CD14-positive monocyte (primary cell): ENCODE results near the gene RC3H2. TPM values are rescaled to one million over a fixed set of nuclear protein-coding genes. Genes with fewer than 3 reads are reported as not detected.

ENCODE experiments used
- DNase-seq, 3 donors: peaks; one replicate each; pipeline ENCODE4 v3.0.0-alpha.2; 2011 to 2022
- H2AFZ ChIP-seq: 2 replicates; pipeline ENCODE4 v1.6.0; 2012; ENCODE audit warnings: mild to moderate bottlenecking, low read depth, low read length, inconsistent platforms; ENCODE audit not compliant: insufficient read depth, poor library complexity, severe bottlenecking
- H3K27ac ChIP-seq, 2 donors: 1 replicate in 1 of 2; 2 replicates in 1 of 2; pipeline ENCODE4 v1.5.1; 2012 to 2013; ENCODE audit warnings: low read length in 2 of 2, control low read depth in 1 of 2, inconsistent platforms in 1 of 2, low read depth in 1 of 2, mild to moderate bottlenecking in 1 of 2
- H3K27me3 ChIP-seq, 2 donors: one replicate each; pipeline versions ENCODE4 v1.6.0 to v1.6.1; 2011 to 2013; ENCODE audit warnings: low read length in 2 of 2; ENCODE audit not compliant: control insufficient read depth in 2 of 2, insufficient read depth in 2 of 2
- H3K36me3 ChIP-seq, 2 donors: replicated peaks in 1 of 2; 1 replicate in 1 of 2; 2 replicates in 1 of 2; pipeline versions ENCODE4 v1.5.1 to v1.6.1; 2012 to 2013; ENCODE audit warnings: low read length in 2 of 2, control low read depth in 1 of 2, inconsistent platforms in 1 of 2, mild to moderate bottlenecking in 1 of 2; ENCODE audit not compliant: insufficient read depth in 2 of 2, control insufficient read depth in 1 of 2
- H3K4me1 ChIP-seq, 2 donors: 1 replicate in 1 of 2; 2 replicates in 1 of 2; pipeline versions ENCODE4 v1.5.1 to v1.6.1; 2012 to 2013; ENCODE audit warnings: low read length in 2 of 2, control low read depth in 1 of 2, inconsistent platforms in 1 of 2, mild to moderate bottlenecking in 1 of 2, moderate library complexity in 1 of 2; ENCODE audit not compliant: insufficient read depth in 2 of 2, control insufficient read depth in 1 of 2
- H3K4me2 ChIP-seq: replicated peaks from 2 replicates; pipeline ENCODE3; 2012; ENCODE audit warnings: low read length, moderate library complexity, mild to moderate bottlenecking; ENCODE audit not compliant: poor library complexity, severe bottlenecking; ENCODE audit errors: extremely low read depth
- H3K4me3 ChIP-seq, 3 experiments: fragments of 200-600 bp in 1 of 3; sonication (generic) in 1 of 3; replicated peaks in 1 of 3; 1 replicate in 2 of 3; 2 replicates in 1 of 3; pipeline ENCODE4 v1.5.1; 2011 to 2013; ENCODE audit warnings: low read length in 3 of 3, mild to moderate bottlenecking in 3 of 3, control low read depth in 2 of 3, low read depth in 2 of 3, inconsistent platforms in 1 of 3, moderate library complexity in 1 of 3
- H3K79me2 ChIP-seq: 2 replicates; pipeline ENCODE4 v1.6.0; 2012; ENCODE audit warnings: mild to moderate bottlenecking, control low read depth, inconsistent platforms, low read length, moderate library complexity; ENCODE audit not compliant: insufficient read depth
- H3K9ac ChIP-seq: 2 replicates; pipeline ENCODE4 v1.6.0; 2017; ENCODE audit warnings: low read length, mild to moderate bottlenecking; ENCODE audit not compliant: insufficient read depth, poor library complexity, severe bottlenecking
- H3K9me3 ChIP-seq, 2 donors: replicated peaks in 1 of 2; 1 replicate in 1 of 2; 2 replicates in 1 of 2; pipeline versions ENCODE4 v1.5.1 to v1.6.1; 2012 to 2013; ENCODE audit warnings: low read length in 2 of 2, control low read depth in 1 of 2; ENCODE audit not compliant: control insufficient read depth in 1 of 2, insufficient read depth in 1 of 2
- H4K20me1 ChIP-seq: 2 replicates; pipeline ENCODE4 v1.6.0; 2012; ENCODE audit warnings: mild to moderate bottlenecking, low read length, control low read depth, moderate library complexity; ENCODE audit not compliant: insufficient read depth
- H3K27ac Mint-ChIP-seq, 7 donors: one replicate each; pipeline ENCODE4 v1.8.0; 2020; ENCODE audit warnings: mild to moderate bottlenecking in 7 of 7, mixed read lengths in 7 of 7, moderate library complexity in 6 of 7, inconsistent platforms in 2 of 7
- H3K27me3 Mint-ChIP-seq, 3 donors: one replicate each; pipeline ENCODE4 v1.8.0; 2021 to 2022; ENCODE audit warnings: low read depth in 3 of 3, mild to moderate bottlenecking in 3 of 3, mixed read lengths in 3 of 3, moderate library complexity in 3 of 3, inconsistent platforms in 1 of 3
- H3K36me3 Mint-ChIP-seq, 2 donors: one replicate each; pipeline ENCODE4 v1.8.0; 2020; ENCODE audit warnings: mixed read lengths in 2 of 2, inconsistent platforms in 1 of 2, mild to moderate bottlenecking in 1 of 2
- H3K4me1 Mint-ChIP-seq: one replicate; pipeline ENCODE4 v1.8.0; 2020; ENCODE audit warnings: mild to moderate bottlenecking, mixed read lengths
- H3K4me3 Mint-ChIP-seq, 2 donors: one replicate each; pipeline ENCODE4 v1.8.0; 2020; ENCODE audit warnings: mild to moderate bottlenecking in 2 of 2, mixed read lengths in 2 of 2, moderate library complexity in 1 of 2
- H3K9me3 Mint-ChIP-seq, 7 donors: one replicate each; pipeline ENCODE4 v1.8.0; 2020 to 2022; ENCODE audit warnings: mixed read lengths in 7 of 7, mild to moderate bottlenecking in 6 of 7, moderate library complexity in 6 of 7, inconsistent platforms in 2 of 7
- WGBS: methylation state at CpG from one replicate; pipeline ENCODE4 v1.1.5; 2013; ENCODE audit warnings: missing lambda C conversion rate; ENCODE audit not compliant: insufficient coverage; 5-methylcytosine and 5-hydroxymethylcytosine counted together
- intact Hi-C, 2 donors: fragments of 100-400 bp; cut with micrococcal nuclease; formaldehyde crosslinking; loops; one replicate each; pipeline versions ENCODE4 v1.15.0 to v1.15.1; 2023
- polyA plus RNA-seq, 3 donors: library from polyadenylated mRNA; depleted of rRNA in 1 of 3; unstranded in 2 of 3; stranded (reverse) in 1 of 3; fragments of 300-500 nt in 2 of 3; fragments of >200 nt in 1 of 3; fragmentation: Illumina TruSeq in 2 of 3; gene quantifications; 1 replicate in 2 of 3; 2 replicates in 1 of 3; pipeline ENCODE4 v1.2.3, GENCODE V29; 2012 to 2021
- TF ChIP-seq, protein P1 (sequence below): fragments of 200-600 bp; IDR thresholded peaks from one replicate; pipeline ENCODE4 v1.8.0; 2022; ENCODE audit warnings: antibody characterized with exemption, mild to moderate bottlenecking

Gene RC3H2
- polyA plus RNA-seq, 3 donors, result 11.3 to 24.6 (median 11.8) TPM

GRCh38 chr9:122922713-122923112 is 17.6 kb upstream of the RC3H2 start:
- no peak overlapping the region for H3K4me2 ChIP-seq
- H3K79me2 ChIP-seq, result peaks cover 40% of the 10 kb centered on the region
- H3K4me1 Mint-ChIP-seq, result peaks cover 9% of the 10 kb centered on the region
- H3K36me3 Mint-ChIP-seq, result peaks cover 35 to 41% of the 10 kb centered on the region in 2 donors
- no peaks in the 10 kb centered on the region for H3K9me3 Mint-ChIP-seq
- no peaks in the 10 kb centered on the region for H3K27me3 Mint-ChIP-seq
- no peak overlapping the region for H2AFZ ChIP-seq
- H3K9me3 ChIP-seq, result no peaks in the 10 kb centered on the region
- no peak overlapping the region for H3K4me3 Mint-ChIP-seq
- H3K9ac ChIP-seq, result no peak overlapping the region
- DNase-seq, result no peak
- no peaks in the 10 kb centered on the region for H3K27me3 ChIP-seq
- intact Hi-C loops, result no loop called here
- TF ChIP-seq, protein P1, sequence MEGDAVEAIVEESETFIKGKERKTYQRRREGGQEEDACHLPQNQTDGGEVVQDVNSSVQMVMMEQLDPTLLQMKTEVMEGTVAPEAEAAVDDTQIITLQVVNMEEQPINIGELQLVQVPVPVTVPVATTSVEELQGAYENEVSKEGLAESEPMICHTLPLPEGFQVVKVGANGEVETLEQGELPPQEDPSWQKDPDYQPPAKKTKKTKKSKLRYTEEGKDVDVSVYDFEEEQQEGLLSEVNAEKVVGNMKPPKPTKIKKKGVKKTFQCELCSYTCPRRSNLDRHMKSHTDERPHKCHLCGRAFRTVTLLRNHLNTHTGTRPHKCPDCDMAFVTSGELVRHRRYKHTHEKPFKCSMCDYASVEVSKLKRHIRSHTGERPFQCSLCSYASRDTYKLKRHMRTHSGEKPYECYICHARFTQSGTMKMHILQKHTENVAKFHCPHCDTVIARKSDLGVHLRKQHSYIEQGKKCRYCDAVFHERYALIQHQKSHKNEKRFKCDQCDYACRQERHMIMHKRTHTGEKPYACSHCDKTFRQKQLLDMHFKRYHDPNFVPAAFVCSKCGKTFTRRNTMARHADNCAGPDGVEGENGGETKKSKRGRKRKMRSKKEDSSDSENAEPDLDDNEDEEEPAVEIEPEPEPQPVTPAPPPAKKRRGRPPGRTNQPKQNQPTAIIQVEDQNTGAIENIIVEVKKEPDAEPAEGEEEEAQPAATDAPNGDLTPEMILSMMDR, result no peak
- H3K4me1 ChIP-seq, result peaks cover 0 to 4% of the 10 kb centered on the region in 2 donors
- peaks cover 11% of the 10 kb centered on the region for H4K20me1 ChIP-seq
- no peak overlapping the region for H3K27ac Mint-ChIP-seq
- 92% methylated on average over 1 of the region's 8 CpGs for WGBS
- H3K27ac ChIP-seq, result no peak overlapping the region
- H3K36me3 ChIP-seq, result peaks cover 17 to 43% of the 10 kb centered on the region in 2 donors
- H3K4me3 ChIP-seq, result no peak overlapping the region

DNA sequence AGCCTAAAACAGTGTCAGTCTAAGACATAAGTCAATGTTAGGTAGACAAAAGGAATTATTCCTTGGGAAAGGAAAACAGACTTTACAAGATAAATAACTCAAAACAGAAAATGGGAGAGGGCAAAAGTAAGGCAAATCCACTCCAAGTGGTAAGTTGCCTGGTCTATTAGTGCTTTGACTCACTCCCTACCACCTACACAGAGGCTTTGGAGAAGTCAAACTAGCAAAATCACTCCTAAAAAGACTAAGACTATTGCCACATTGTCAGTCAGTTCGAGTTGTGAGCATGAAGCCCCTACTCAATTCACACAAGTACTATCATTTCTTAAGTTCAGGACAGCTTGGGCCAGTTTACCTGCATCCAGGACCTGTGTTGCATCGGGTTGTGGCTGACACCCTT is 13.2 kb upstream of the RC3H2 start:
- Mint-ChIP-seq H3K9me3 (no peaks in the 10 kb centered on the region), H3K27me3 (peaks cover 0 to 1% (median 0%) of the 10 kb centered on the region in 3 donors), H3K36me3 (peaks cover 31 to 35% of the 10 kb centered on the region in 2 donors), H3K4me3 (no peak overlapping the region), H3K4me1 (peaks cover 4% of the 10 kb centered on the region), H3K27ac (peak overlapping the region in 1 of 7 donors; percentile 20)
- no peak overlapping the region for H2AFZ ChIP-seq
- H3K4me2 ChIP-seq, result no peak overlapping the region
- H3K9me3 ChIP-seq, result no peaks in the 10 kb centered on the region
- H3K27ac ChIP-seq, result no peak overlapping the region
- TF ChIP-seq, protein P1, result no peak
- H3K36me3 ChIP-seq, result peaks cover 19 to 45% of the 10 kb centered on the region in 2 donors
- H3K9ac ChIP-seq, result no peak overlapping the region
- WGBS, result 89% methylated on average over 1 of the region's 2 CpGs
- peaks cover 4 to 6% of the 10 kb centered on the region in 2 donors for H3K4me1 ChIP-seq
- intact Hi-C loops, result no loop called here
- DNase-seq, result no peak
- peaks cover 8% of the 10 kb centered on the region for H4K20me1 ChIP-seq
- H3K79me2 ChIP-seq, result peaks cover 22% of the 10 kb centered on the region
- no peaks in the 10 kb centered on the region for H3K27me3 ChIP-seq
- no peak overlapping the region for H3K4me3 ChIP-seq
